Gastrocnemius medialis (tissue), 4 donors: ENCODE measurements around the gene ZACN. TPM values are rescaled to one million over a fixed set of nuclear protein-coding genes. Genes with fewer than 3 reads are reported as not detected.

ENCODE experiments used
- ATAC-seq, 2 donors: fragments of 150-250 bp; one replicate each; pipeline ENCODE4 v1.9.1; 2016
- DNase-seq, 2 donors: peaks; one replicate each; pipeline ENCODE4 v3.0.0-alpha.2; 2019
- H3K27ac ChIP-seq, 4 donors: fragments of 200-600 bp; sonication (generic); 1 replicate in 1 of 4; 2 replicates in 3 of 4; pipeline ENCODE4 v1.5.1; 2016 to 2018; ENCODE audit warnings: mild to moderate bottlenecking in 2 of 4, moderate library complexity in 1 of 4
- H3K27me3 ChIP-seq, 3 donors: fragments of 200-600 bp; sonication (generic) in 2 of 3; 1 replicate in 1 of 3; 2 replicates in 2 of 3; pipeline versions ENCODE4 v1.5.1 to v1.6.0; 2016 to 2019; ENCODE audit warnings: mild to moderate bottlenecking in 1 of 3, moderate library complexity in 1 of 3
- H3K36me3 ChIP-seq, 2 donors: fragments of 200-600 bp; sonication (generic) in 1 of 2; one replicate each; pipeline ENCODE4 v1.5.1; 2017 to 2018
- H3K4me1 ChIP-seq, 2 donors: fragments of 200-600 bp; sonication (generic) in 1 of 2; one replicate each; pipeline ENCODE4 v1.5.1; 2016 to 2017; ENCODE audit warnings: mild to moderate bottlenecking in 2 of 2
- H3K4me3 ChIP-seq, 4 donors: fragments of 200-600 bp; sonication (generic) in 3 of 4; 1 replicate in 1 of 4; 2 replicates in 3 of 4; pipeline ENCODE4 v1.5.1; 2016 to 2019; ENCODE audit warnings: mild to moderate bottlenecking in 2 of 4
- H3K9me3 ChIP-seq, 3 donors: fragments of 200-600 bp; sonication (generic) in 2 of 3; 1 replicate in 1 of 3; 2 replicates in 2 of 3; pipeline ENCODE4 v1.5.1; 2016 to 2019
- CTCF ChIP-seq, 5 experiments: fragments of 450-650 bp in 3 of 5; fragments of 200-600 bp in 2 of 5; sonication (generic) in 2 of 5; IDR thresholded peaks in 4 of 5; conservative IDR thresholded peaks in 1 of 5; 1 replicate in 4 of 5; 2 replicates in 1 of 5; pipeline ENCODE4 v1.5.1; 2016 to 2019; ENCODE audit warnings: antibody characterized with exemption in 5 of 5, mild to moderate bottlenecking in 3 of 5, moderate library complexity in 3 of 5
- POLR2A ChIP-seq, 2 donors: fragments of 450-650 bp; IDR thresholded peaks; one replicate each; pipeline ENCODE4 v1.6.1; 2017; ENCODE audit warnings: antibody characterized with exemption in 2 of 2, mild to moderate bottlenecking in 2 of 2, moderate library complexity in 2 of 2
- in situ Hi-C, 4 donors: fragments of 200-750 bp; cut with MboI; loops; one replicate each; pipeline versions ENCODE4 v1.15.0 to v1.8.0; 2017; ENCODE audit warnings: low sequenced_read_pairs in 4 of 4
- intact Hi-C: fragments of 100-400 bp; cut with DNase I; formaldehyde crosslinking; loops from one replicate; pipeline ENCODE4 v1.15.1; 2023; ENCODE audit warnings: low total_unique reads
- total RNA-seq, 4 donors: library from RNA; depleted of rRNA; stranded (reverse); fragments of >200 nt; gene quantifications; one replicate each; pipeline versions ENCODE4 v1.1.0 to v1.2.3, GENCODE V29; 2016

ZACN gene
- total RNA-seq, 4 donors from 2014 or later: not detected

GRCh38 chr17:76089680-76090516, 10.9 kb downstream of the ZACN start:
- Histone ChIP-seq H3K4me3 (no peak overlapping the region), H3K36me3 (peaks cover 0 to 96% of the 10 kb centered on the region in 2 donors), H3K27me3 (no peaks in the 10 kb centered on the region), H3K9me3 (no peaks in the 10 kb centered on the region), H3K4me1 (no peaks in the 10 kb centered on the region), H3K27ac (no peak overlapping the region)
- in situ Hi-C loops: no loop called here
- TF ChIP-seq CTCF (IDR thresholded peaks at IDR 0.05 in 4 of 5, conservative IDR thresholded peaks at IDR 0.05 in 1 of 5) (no peak), POLR2A (IDR thresholded peaks at IDR 0.05) (no peak)
- DNase-seq: no peak
- ATAC-seq: no peak
- intact Hi-C loops: no loop called here

GRCh38 chr17:76090517-76091129, 11.6 kb downstream of the ZACN start:
- TF ChIP-seq CTCF (IDR thresholded peaks at IDR 0.05 in 4 of 5, conservative IDR thresholded peaks at IDR 0.05 in 1 of 5) (no peak), POLR2A (IDR thresholded peaks at IDR 0.05) (no peak)
- H3K4me1 ChIP-seq: no peaks in the 10 kb centered on the region
- intact Hi-C loops: no loop called here
- H3K27me3 ChIP-seq: no peaks in the 10 kb centered on the region
- H3K27ac ChIP-seq: no peak overlapping the region
- DNase-seq (no peak), ATAC-seq (no peak)
- H3K36me3 ChIP-seq: peaks cover 0 to 95% of the 10 kb centered on the region in 2 donors
- no peaks in the 10 kb centered on the region for H3K9me3 ChIP-seq
- in situ Hi-C loops: no loop called here
- no peak overlapping the region for H3K4me3 ChIP-seq

DNA sequence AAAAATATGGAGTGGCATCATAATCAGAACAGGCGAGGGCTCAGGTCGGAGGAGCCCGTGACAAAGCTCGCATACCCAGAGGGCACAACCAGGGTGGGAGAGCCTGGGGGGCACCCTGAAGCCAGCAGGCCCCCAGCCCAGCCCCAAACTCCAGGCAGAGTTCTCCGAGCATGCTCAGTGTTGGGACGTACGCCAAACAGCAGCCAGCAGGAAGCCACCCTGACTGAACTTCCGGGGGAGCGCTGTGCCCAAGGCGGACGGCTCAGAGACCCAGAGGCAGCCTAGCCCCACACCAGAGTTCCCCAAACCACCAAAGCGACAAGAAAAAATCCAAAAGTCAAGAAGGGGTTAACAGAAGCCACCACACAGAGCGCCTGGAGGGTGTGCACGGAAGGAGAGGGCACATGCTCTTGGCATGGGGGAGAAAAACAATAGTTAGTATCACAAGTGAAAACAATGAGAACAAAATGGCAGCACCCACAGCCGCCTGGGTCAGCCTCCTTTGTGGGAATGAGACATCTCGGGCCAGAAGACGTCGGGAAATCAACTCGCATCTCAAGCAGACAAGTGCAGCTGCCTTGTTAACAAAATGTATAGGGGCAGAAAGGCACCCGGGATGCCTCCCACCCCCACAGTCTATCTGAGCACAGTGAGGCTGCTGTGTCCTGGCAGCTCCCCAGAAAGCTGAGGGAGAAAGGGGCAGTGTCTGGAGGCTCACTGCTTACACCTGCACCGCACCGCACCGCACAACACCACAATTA, 12.7 kb downstream of the ZACN start:
- in situ Hi-C loops (no loop called here), intact Hi-C loops (no loop called here)
- H3K9me3 ChIP-seq: no peaks in the 10 kb centered on the region
- H3K4me1 ChIP-seq: no peaks in the 10 kb centered on the region
- ATAC-seq: no peak
- TF ChIP-seq CTCF (IDR thresholded peaks at IDR 0.05 in 4 of 5, conservative IDR thresholded peaks at IDR 0.05 in 1 of 5) (no peak), POLR2A (IDR thresholded peaks at IDR 0.05) (no peak)
- H3K36me3 ChIP-seq: peaks cover 0 to 94% of the 10 kb centered on the region in 2 donors
- H3K4me3 ChIP-seq: no peak overlapping the region
- no peak overlapping the region for H3K27ac ChIP-seq
- DNase-seq: no peak
- H3K27me3 ChIP-seq: no peaks in the 10 kb centered on the region

DNA sequence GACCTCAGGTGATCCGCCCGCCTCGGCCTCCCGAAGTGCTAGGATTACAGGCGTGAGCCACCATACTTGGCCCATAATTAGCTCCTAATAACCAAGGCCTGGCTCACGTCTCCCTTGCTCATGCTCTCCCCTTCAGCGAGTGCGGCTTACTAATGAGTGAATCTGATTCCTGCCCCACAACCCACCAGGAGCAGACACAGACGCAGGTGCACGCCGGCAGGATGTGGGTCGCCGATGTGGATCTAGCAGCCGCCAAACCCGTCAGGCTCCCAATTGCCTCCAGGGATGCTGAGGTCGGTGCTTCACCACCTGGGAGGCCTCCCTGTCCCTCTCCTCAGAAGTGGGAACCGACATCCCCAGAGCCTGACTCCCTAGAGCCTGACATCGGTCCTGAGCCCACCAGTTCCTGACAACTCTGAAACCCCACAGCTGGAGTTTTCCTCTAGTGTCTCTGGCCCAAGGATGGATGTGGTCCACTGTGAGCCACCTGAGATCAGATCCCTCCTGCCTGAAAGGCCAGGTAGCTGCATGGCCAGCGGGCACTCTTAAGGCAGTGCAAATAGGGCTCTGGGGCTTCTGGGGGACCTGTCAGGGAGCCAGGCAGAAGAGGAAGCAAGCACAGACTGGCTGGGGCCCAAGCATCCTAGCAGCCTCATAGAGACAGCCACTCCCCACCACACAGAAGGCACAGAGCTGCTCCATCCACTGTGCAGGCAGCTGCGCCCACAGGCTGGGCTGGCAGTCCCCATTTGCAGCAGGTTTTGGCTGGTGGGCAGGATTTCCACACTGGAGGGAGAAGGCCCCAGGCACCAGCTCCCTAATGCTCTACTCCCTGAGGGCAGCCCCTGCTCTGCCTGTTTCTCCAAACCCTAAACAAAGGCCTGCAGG, 13.8 kb downstream of the ZACN start:
- Histone ChIP-seq H3K27ac (no peak overlapping the region), H3K4me3 (no peak overlapping the region), H3K27me3 (no peaks in the 10 kb centered on the region), H3K4me1 (no peaks in the 10 kb centered on the region), H3K36me3 (peaks cover 0 to 94% of the 10 kb centered on the region in 2 donors), H3K9me3 (no peaks in the 10 kb centered on the region)
- TF ChIP-seq CTCF (IDR thresholded peaks at IDR 0.05 in 4 of 5, conservative IDR thresholded peaks at IDR 0.05 in 1 of 5): no peak
- no peak for TF ChIP-seq POLR2A (IDR thresholded peaks at IDR 0.05)
- in situ Hi-C loops (no loop called here), intact Hi-C loops (no loop called here)
- no peak for ATAC-seq
- no peak for DNase-seq
